Vein endothelial cell (primary cell): ENCODE measurements around the gene CCNG2. TPM values are rescaled to one million over a fixed set of nuclear protein-coding genes. Genes with fewer than 3 reads are reported as not detected.

Source experiments
- small RNA-seq: library from RNA; depleted of rRNA; stranded (forward); fragments of <200 nt; gene quantifications from one replicate; pipeline ENCODE3, GENCODE V24; 2012
- total RNA-seq: library from RNA; depleted of rRNA; stranded (reverse); fragments of >200 nt; gene quantifications from 2 replicates; pipeline ENCODE4 v1.2.3, GENCODE V29; 2012

The CCNG2 gene
- total RNA-seq, result 20.6 and 21.3 TPM in 2 replicates

GRCh38 chr4:77156912-77157858 is at the start of gene CCNG2:
Gene CCNG2 (plus strand): TSS chr4:77157207. CDS start chr4:77158533, 1,326 bp downstream.

Small RNA genes lying within 50 kb of the gene (small RNA-seq; reads per million reads assigned to genes)
- not detected for gene RNU6-1187P

Other genes with a start within 250 kb of the CCNG2 start
- gene SEPTIN11, start 207.5 kb upstream of the CCNG2 start, total RNA-seq, result 155 and 182 TPM in 2 replicates
- gene CCNI, start 81.2 kb upstream of the CCNG2 start, total RNA-seq, result 183 and 248 TPM in 2 replicates